HepG2 (cell line): ENCODE results near the gene TBC1D1. TPM values are rescaled to one million over a fixed set of nuclear protein-coding genes. Genes with fewer than 3 reads are reported as not detected.
A peak's percentile ranks its signal among the peaks of the same experiment; 100 is the strongest.

ENCODE experiments used
- FIP1L1 ChIP-seq: fragments of 200-400 bp; formaldehyde crosslinking; IDR thresholded peaks from 2 replicates; pipeline ENCODE4 v1.6.1; 2018; ENCODE audit warnings: low read depth, mild to moderate bottlenecking, low read length, moderate library complexity, borderline replicate concordance; ENCODE audit not compliant: insufficient read depth
- HNF1B ChIP-seq: sonication (generic); formaldehyde crosslinking; IDR thresholded peaks from 2 replicates; pipeline ENCODE4 v1.5.1; 2020; ENCODE audit warnings: mild to moderate bottlenecking, moderate library complexity, missing genetic modification reagents
- IRX3 ChIP-seq: sonication (generic); formaldehyde crosslinking; IDR thresholded peaks from 2 replicates; pipeline ENCODE4 v1.8.1; 2023; ENCODE audit warnings: mild to moderate bottlenecking, low read depth, missing genetic modification reagents, borderline replicate concordance
- MLLT10 ChIP-seq: sonication (generic); formaldehyde crosslinking; IDR thresholded peaks from 2 replicates; pipeline ENCODE4 v1.4.0; 2020; ENCODE audit warnings: missing genetic modification reagents
- MTF1 ChIP-seq: sonication (generic); formaldehyde crosslinking; IDR thresholded peaks from 2 replicates; pipeline ENCODE4 v1.5.0; 2020; ENCODE audit warnings: missing genetic modification reagents
- NFAT5 ChIP-seq: sonication (generic); formaldehyde crosslinking; IDR thresholded peaks from 2 replicates; pipeline ENCODE4 v1.4.0; 2020; ENCODE audit warnings: missing genetic modification reagents
- RBM22 ChIP-seq: fragments of 200-400 bp; formaldehyde crosslinking; optimal IDR thresholded peaks from 2 replicates; pipeline ENCODE3; 2017; ENCODE audit warnings: mild to moderate bottlenecking, low read length, moderate library complexity
- RFX5 ChIP-seq: IDR thresholded peaks from 2 replicates; pipeline ENCODE4 v1.6.1; 2011; ENCODE audit warnings: low read depth, low read length, improper control_type of control experiment
- TEAD2 ChIP-seq: sonication (generic); formaldehyde crosslinking; IDR thresholded peaks from 2 replicates; pipeline ENCODE4 v1.9.0; 2021; ENCODE audit warnings: missing genetic modification reagents
- ZNF33B ChIP-seq: sonication (generic); formaldehyde crosslinking; IDR thresholded peaks from 2 replicates; pipeline ENCODE4 v1.5.1; 2020; ENCODE audit warnings: mild to moderate bottlenecking, missing genetic modification reagents
- ZNF562 ChIP-seq: sonication (generic); formaldehyde crosslinking; IDR thresholded peaks from 2 replicates; pipeline ENCODE4 v1.8.0; 2022; ENCODE audit warnings: missing genetic modification reagents, borderline replicate concordance
- ZNF567 ChIP-seq: sonication (generic); formaldehyde crosslinking; IDR thresholded peaks from 2 replicates; pipeline ENCODE4 v1.8.1; 2023; ENCODE audit warnings: mild to moderate bottlenecking, missing genetic modification reagents, borderline replicate concordance
- ZNF724P ChIP-seq: sonication (generic); formaldehyde crosslinking; IDR thresholded peaks from 2 replicates; pipeline ENCODE4 v1.8.0; 2022; ENCODE audit warnings: missing genetic modification reagents, borderline replicate concordance
- ZNF83 ChIP-seq: sonication (generic); formaldehyde crosslinking; IDR thresholded peaks from 2 replicates; pipeline ENCODE4 v1.4.0; 2020; ENCODE audit warnings: missing genetic modification reagents, mild to moderate bottlenecking, borderline replicate concordance
- ZNF850 ChIP-seq: sonication (generic); formaldehyde crosslinking; conservative IDR thresholded peaks from 2 replicates; pipeline ENCODE4 v1.9.0; 2021; ENCODE audit warnings: mild to moderate bottlenecking, missing genetic modification reagents
- ZSCAN22 ChIP-seq: sonication (generic); formaldehyde crosslinking; IDR thresholded peaks from 2 replicates; pipeline ENCODE4 v1.4.0; 2020; ENCODE audit warnings: mild to moderate bottlenecking, missing genetic modification reagents
- polyA plus RNA-seq, 8 experiments: library from polyadenylated mRNA; depleted of rRNA in 3 of 8; stranded (reverse) in 7 of 8; unstranded in 1 of 8; fragments of >200 nt; fragmentation: Illumina TruSeq in 4 of 8; extraction: Trizol in 4 of 8; gene quantifications; 2 replicates each; pipeline versions ENCODE4 v1.2.1 to v1.2.3, GENCODE V29; 2011 to 2016; ENCODE audit warnings: low read depth in 4 of 8, missing spikeins in 1 of 8, mixed read lengths in 1 of 8; ENCODE audit not compliant: insufficient read depth in 1 of 8
- total RNA-seq, 5 experiments: library from RNA; depleted of rRNA; stranded (reverse); fragments of >200 nt; fragmentation: Illumina TruSeq; extraction: Trizol; gene quantifications; 2 replicates each; pipeline ENCODE4 v1.2.3, GENCODE V29; 2016; ENCODE audit warnings: low read depth in 1 of 5
- TF ChIP-seq, protein P1 (sequence below): sonication (generic); formaldehyde crosslinking; IDR thresholded peaks from 2 replicates; pipeline ENCODE4 v1.5.1; 2020; ENCODE audit warnings: missing genetic modification reagents, mild to moderate bottlenecking, borderline replicate concordance
- TF ChIP-seq, protein P2 (sequence below): sonication (generic); formaldehyde crosslinking; IDR thresholded peaks from 2 replicates; pipeline ENCODE4 v1.9.0; 2021; ENCODE audit warnings: missing genetic modification reagents, borderline replicate concordance

Gene TBC1D1
- total and polyA plus RNA-seq, 2 of the 13 experiments (the other 11 are each of a cell fraction or from before 2014, with no cell fraction given) = 37.3 to 62.8 TPM

DNA sequence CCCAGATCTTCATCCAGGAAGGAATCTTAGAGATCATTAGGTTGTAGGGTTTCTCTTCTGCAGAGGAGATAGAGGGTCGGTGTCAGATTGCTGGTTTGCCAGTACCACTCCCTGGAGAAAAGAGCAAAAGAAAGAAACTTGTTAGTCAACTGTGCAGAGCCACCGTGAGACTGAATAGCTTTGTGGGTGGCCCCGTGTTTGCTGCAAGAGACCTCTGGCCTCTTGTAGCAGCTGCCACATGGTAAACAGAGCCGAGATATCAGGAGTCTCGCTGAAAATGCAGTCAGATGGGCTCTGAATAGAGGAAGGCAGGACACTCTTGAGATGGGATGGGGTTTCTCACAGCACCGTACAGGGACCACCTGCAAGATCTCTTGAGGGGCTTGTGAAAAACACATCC is 219.0 kb downstream of the TBC1D1 start (continued):
- peak; percentile 58; the same call in 1 of the 2 replicates for TF ChIP-seq HNF1B (CRISPR knock-in tag)
- TF ChIP-seq MLLT10 (CRISPR knock-in tag) = no peak
- TF ChIP-seq RBM22 = no peak
- no peak for TF ChIP-seq ZNF567
- no peak for TF ChIP-seq ZNF562 (CRISPR knock-in tag)
- TF ChIP-seq, protein P1, sequence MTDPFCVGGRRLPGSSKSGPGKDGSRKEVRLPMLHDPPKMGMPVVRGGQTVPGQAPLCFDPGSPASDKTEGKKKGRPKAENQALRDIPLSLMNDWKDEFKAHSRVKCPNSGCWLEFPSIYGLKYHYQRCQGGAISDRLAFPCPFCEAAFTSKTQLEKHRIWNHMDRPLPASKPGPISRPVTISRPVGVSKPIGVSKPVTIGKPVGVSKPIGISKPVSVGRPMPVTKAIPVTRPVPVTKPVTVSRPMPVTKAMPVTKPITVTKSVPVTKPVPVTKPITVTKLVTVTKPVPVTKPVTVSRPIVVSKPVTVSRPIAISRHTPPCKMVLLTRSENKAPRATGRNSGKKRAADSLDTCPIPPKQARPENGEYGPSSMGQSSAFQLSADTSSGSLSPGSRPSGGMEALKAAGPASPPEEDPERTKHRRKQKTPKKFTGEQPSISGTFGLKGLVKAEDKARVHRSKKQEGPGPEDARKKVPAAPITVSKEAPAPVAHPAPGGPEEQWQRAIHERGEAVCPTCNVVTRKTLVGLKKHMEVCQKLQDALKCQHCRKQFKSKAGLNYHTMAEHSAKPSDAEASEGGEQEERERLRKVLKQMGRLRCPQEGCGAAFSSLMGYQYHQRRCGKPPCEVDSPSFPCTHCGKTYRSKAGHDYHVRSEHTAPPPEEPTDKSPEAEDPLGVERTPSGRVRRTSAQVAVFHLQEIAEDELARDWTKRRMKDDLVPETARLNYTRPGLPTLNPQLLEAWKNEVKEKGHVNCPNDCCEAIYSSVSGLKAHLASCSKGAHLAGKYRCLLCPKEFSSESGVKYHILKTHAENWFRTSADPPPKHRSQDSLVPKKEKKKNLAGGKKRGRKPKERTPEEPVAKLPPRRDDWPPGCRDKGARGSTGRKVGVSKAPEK (CRISPR knock-in tag) = no peak
- no peak for TF ChIP-seq TEAD2
- no peak for TF ChIP-seq ZNF850 (CRISPR knock-in tag)
- no peak for TF ChIP-seq FIP1L1
- TF ChIP-seq NFAT5 (CRISPR knock-in tag) = no peak
- TF ChIP-seq ZSCAN22 (CRISPR knock-in tag) = no peak
- TF ChIP-seq, protein P2, sequence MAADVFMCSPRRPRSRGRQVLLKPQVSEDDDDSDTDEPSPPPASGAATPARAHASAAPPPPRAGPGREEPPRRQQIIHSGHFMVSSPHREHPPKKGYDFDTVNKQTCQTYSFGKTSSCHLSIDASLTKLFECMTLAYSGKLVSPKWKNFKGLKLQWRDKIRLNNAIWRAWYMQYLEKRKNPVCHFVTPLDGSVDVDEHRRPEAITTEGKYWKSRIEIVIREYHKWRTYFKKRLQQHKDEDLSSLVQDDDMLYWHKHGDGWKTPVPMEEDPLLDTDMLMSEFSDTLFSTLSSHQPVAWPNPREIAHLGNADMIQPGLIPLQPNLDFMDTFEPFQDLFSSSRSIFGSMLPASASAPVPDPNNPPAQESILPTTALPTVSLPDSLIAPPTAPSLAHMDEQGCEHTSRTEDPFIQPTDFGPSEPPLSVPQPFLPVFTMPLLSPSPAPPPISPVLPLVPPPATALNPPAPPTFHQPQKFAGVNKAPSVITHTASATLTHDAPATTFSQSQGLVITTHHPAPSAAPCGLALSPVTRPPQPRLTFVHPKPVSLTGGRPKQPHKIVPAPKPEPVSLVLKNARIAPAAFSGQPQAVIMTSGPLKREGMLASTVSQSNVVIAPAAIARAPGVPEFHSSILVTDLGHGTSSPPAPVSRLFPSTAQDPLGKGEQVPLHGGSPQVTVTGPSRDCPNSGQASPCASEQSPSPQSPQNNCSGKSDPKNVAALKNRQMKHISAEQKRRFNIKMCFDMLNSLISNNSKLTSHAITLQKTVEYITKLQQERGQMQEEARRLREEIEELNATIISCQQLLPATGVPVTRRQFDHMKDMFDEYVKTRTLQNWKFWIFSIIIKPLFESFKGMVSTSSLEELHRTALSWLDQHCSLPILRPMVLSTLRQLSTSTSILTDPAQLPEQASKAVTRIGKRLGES (CRISPR knock-in tag) = no peak
- TF ChIP-seq ZNF33B = no peak
- no peak for TF ChIP-seq ZNF724P (CRISPR knock-in tag)
- TF ChIP-seq MTF1 (CRISPR knock-in tag) = no peak
- no peak for TF ChIP-seq ZNF83 (CRISPR knock-in tag)
- TF ChIP-seq IRX3 (CRISPR knock-in tag) = no peak
- TF ChIP-seq RFX5 = no peak
